ENCODE measurements around the gene FOXP1.

Gene FOXP1

GRCh38 chr3:71520161-71521020 lies 63.1 kb downstream of the FOXP1 start:
- Histone ChIP-seq H3K27ac (no peak overlapping the region), H3K36me3 (ENCODE audit: control insufficient read depth, insufficient read depth, low read length) (no peaks in the 10 kb centered on the region), H3K9ac (no peak overlapping the region), H3K9me3 (ENCODE audit: control insufficient read depth, low read length) (no peaks in the 10 kb centered on the region), H3K4me2 (ENCODE audit: low read length) (peak overlapping the region; percentile 17), H3K27me3 (ENCODE audit: control insufficient read depth, insufficient read depth, low read length) (no peaks in the 10 kb centered on the region), H2AFZ (no peak overlapping the region), H3K4me1 (no peaks in the 10 kb centered on the region), H3K4me3 (ENCODE audit: low read depth, low read length) (no peak overlapping the region), H3K79me2 (peaks cover 13% of the 10 kb centered on the region)
- TF ChIP-seq, protein P1, sequence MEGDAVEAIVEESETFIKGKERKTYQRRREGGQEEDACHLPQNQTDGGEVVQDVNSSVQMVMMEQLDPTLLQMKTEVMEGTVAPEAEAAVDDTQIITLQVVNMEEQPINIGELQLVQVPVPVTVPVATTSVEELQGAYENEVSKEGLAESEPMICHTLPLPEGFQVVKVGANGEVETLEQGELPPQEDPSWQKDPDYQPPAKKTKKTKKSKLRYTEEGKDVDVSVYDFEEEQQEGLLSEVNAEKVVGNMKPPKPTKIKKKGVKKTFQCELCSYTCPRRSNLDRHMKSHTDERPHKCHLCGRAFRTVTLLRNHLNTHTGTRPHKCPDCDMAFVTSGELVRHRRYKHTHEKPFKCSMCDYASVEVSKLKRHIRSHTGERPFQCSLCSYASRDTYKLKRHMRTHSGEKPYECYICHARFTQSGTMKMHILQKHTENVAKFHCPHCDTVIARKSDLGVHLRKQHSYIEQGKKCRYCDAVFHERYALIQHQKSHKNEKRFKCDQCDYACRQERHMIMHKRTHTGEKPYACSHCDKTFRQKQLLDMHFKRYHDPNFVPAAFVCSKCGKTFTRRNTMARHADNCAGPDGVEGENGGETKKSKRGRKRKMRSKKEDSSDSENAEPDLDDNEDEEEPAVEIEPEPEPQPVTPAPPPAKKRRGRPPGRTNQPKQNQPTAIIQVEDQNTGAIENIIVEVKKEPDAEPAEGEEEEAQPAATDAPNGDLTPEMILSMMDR (IDR thresholded peaks at IDR 0.05): no peak

- Histone ChIP-seq H3K9ac (no peak overlapping the region), H3K36me3 (ENCODE audit: control insufficient read depth, insufficient read depth, low read length) (no peaks in the 10 kb centered on the region), H2AFZ (no peak overlapping the region), H3K9me3 (ENCODE audit: control insufficient read depth, low read length) (no peaks in the 10 kb centered on the region), H3K4me2 (ENCODE audit: low read length) (no peak overlapping the region), H3K27ac (no peak overlapping the region), H3K4me1 (no peaks in the 10 kb centered on the region), H3K4me3 (ENCODE audit: low read depth, low read length) (no peak overlapping the region), H3K79me2 (peaks cover 25% of the 10 kb centered on the region), H3K27me3 (ENCODE audit: control insufficient read depth, insufficient read depth, low read length) (no peaks in the 10 kb centered on the region)
- TF ChIP-seq, protein P1 (IDR thresholded peaks at IDR 0.05): no peak
Measured at GRCh38 chr3:71518089-71518488, 65.4 kb downstream of the FOXP1 start.

DNA sequence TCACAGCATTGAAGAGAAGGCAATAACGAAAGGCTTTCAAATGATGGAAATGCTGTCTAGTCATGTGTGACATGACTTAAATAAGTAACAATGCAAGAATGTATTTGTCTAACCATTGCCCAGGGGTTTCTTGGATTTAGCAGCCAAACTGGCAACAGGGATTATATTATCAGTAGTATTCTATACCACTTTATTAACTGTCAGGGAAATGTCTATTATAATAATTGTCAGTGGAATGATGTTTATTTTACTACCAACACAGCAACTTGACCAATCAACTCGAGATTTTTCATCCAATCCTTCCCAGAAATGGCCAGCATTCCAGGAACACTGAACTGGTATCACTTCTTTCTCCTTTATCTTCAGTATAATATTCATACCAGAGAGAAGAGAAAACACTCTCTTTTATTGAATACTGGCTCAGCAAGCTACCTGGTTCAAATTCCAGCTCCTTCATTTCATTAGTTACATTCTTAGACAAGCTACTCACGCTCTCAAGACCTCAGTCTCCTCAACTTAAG lies 66.2 kb downstream of the FOXP1 start:
- H3K27me3 ChIP-seq (ENCODE audit: control insufficient read depth, insufficient read depth, low read length): no peaks in the 10 kb centered on the region
- no peak overlapping the region for H3K27ac ChIP-seq
- H3K36me3 ChIP-seq (ENCODE audit: control insufficient read depth, insufficient read depth, low read length): no peaks in the 10 kb centered on the region
- no peak overlapping the region for H3K4me3 ChIP-seq (ENCODE audit: low read depth, low read length)
- H3K9me3 ChIP-seq (ENCODE audit: control insufficient read depth, low read length): no peaks in the 10 kb centered on the region
- no peaks in the 10 kb centered on the region for H3K4me1 ChIP-seq
- H3K79me2 ChIP-seq: peaks cover 24% of the 10 kb centered on the region
- no peak overlapping the region for H2AFZ ChIP-seq
- no peak overlapping the region for H3K4me2 ChIP-seq (ENCODE audit: low read length)
- no peak overlapping the region for H3K9ac ChIP-seq
- TF ChIP-seq, protein P1 (IDR thresholded peaks at IDR 0.05): no peak

GRCh38 chr3:71515636-71516365 lies 67.7 kb downstream of the FOXP1 start:
- Histone ChIP-seq H3K27me3 (ENCODE audit: control insufficient read depth, insufficient read depth, low read length) (no peaks in the 10 kb centered on the region), H2AFZ (no peak overlapping the region), H3K4me3 (ENCODE audit: low read depth, low read length) (no peak overlapping the region), H3K9me3 (ENCODE audit: control insufficient read depth, low read length) (no peaks in the 10 kb centered on the region), H3K79me2 (peaks cover 24% of the 10 kb centered on the region), H3K9ac (no peak overlapping the region), H3K36me3 (ENCODE audit: control insufficient read depth, insufficient read depth, low read length) (no peaks in the 10 kb centered on the region), H3K27ac (no peak overlapping the region), H3K4me1 (no peaks in the 10 kb centered on the region), H3K4me2 (ENCODE audit: low read length) (no peak overlapping the region)
- TF ChIP-seq, protein P1 (IDR thresholded peaks at IDR 0.05): no peak

Data from parathyroid adenoma (tissue), 2 donors.